Stimulated activated CD4-positive, alpha-beta T cell treated with anti-CD3 and anti-CD28 coated beads, Interleukin-12 subunit alpha, Interleukin-12 subunit beta, amount 100 ng/mL, for 48 hours (primary cell): ENCODE measurements around the gene MYLK.
"Not testable (repeated sequence)": the region's sequence is repeated elsewhere in the genome, so short reads cannot be mapped to it uniquely, and the experiment has no call there.

ENCODE experiments used
- DNase-seq, 3 donors: peaks; one replicate each; pipeline ENCODE4 v3.0.0-alpha.2; 2020; ENCODE audit warnings: low read depth in 2 of 3, low spot score in 1 of 3

MYLK gene

GRCh38 chr3:123629747-123630047 lies 254.4 kb downstream of the MYLK start:
- DNase-seq = no peak

- DNase-seq = no peak
Measured at GRCh38 chr3:123628996-123629746, 255.0 kb downstream of the MYLK start.

DNA sequence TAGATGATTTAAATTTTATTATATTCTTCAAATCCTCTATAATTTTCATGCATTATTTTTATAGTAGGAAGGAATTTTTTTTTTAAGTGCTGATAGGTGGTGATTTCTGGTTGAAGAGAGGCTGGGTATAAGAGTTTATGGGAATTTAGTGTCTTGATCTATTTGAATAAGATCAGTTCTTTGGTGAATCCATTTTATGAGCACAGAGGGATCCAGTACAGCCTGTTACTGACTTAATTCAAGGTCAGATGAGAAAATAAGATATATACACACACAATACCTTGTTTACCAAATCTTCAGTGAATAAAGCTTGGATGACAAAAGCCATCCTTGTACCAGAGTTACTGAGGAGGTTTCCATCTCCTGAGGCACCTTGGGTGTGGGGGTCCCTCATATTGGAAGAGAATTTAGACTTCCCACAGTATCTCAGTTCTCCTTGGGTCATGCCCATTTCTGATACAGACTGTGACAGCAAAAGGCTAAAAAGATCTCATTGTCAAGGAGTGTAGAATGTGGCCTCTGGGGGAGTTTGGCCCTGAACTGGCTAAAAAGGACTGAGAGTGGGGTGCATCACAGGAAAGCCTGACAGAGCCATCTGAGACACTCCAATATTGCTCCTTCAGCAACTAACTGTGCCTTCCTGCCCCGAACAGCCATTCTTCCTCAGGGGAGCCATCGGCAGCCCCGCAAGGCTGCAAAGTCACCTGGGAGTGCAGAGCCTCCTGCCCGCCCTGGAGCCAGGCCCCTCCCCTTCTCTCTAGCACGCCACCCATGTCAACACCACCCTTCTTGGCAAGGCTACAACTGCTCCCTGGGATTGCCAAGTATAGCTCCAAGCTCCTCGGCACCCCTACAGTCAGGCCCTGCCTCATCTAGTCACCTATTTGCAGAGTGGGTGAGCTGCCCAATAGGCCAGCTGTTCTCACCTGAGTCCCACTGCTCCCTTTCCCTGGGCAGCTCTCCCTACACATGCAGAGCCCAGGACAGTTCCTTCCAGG lies 256.2 kb downstream of the MYLK start:
- no peak for DNase-seq

DNA sequence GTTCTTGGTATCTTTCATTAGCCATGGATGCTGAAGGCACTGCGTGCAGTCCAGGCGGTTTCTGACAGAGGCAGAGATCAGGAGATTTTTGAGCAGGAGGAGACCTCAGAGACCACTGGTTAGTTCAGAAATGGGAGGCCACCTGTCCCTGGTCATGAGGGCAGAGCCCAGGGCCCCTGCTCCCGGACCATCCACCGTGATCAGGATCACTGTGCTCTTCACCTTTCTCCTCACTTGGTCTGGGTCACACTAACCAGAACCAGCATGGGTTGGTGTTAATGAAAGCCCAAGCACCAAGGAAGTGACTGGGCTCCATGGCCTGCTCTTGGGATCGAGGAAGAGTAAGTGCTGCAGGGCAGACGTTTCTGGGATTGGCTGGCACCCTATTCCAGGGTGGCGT lies 257.3 kb downstream of the MYLK start:
- DNase-seq = no peak

DNA sequence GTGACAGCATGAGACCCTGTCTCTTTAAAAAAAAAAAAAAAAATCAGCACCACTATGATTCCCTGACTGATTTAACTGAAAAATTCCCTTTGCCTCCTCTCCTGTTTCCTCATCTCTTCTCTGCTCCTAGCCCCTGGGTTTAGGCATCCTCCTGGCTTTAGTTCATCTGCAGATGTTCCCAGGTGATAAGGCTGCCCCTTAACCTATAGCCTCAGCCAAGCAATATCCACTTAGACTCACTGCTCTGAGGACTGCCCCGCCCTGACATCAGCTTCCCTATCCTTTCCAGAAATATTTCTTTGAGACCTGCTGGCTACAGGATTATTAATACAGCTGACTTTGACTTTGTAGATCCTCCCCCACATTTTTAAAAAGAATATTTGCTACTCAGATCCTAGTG lies 259.8 kb downstream of the MYLK start:
- no peak for DNase-seq

DNA sequence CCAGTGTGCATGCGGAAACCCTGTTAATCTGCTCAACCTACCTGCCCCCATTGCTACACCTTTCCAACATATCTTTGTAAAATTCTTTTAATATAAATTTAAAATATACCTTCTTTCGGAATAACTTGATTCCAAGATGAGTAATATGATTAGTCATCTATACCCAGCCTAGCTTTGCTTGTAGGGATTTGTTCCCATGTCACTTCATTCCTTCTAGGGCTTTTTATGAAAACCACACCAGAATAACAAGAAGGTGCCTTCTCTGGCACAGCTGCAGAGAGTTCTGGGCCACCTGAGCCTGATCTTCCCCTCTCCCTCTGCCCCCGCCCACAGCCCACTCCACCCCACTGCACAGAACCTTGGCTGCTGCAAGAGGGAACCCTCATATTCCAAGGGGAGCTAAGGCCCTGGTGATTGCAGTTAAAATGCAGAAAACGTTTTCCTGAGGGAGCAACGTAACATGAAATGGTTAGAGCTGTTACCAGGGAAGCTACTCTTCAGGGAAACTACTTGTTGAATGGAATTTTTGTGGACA lies 260.7 kb downstream of the MYLK start:
- no peak for DNase-seq

DNA sequence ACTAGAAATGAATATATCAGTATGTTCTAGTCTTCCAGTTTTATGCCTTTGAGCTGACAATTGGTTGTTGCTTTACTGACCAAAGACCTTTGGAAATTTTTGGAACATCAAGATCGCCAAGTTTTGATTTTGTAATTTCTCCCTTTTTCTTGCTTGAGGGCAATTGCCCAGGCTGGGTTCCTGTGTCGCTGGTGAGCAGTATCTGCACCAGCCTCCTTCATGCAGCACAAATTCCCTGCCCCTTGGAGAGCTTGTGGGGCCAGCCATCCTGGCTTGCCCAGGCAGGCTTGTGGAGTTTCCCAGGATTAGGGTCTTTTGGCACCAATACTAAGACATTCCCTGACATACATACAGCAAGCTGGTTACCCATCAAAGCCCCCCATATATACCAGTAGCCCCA lies 261.4 kb downstream of the MYLK start:
- DNase-seq = no peak

- DNase-seq = no peak
Measured at GRCh38 chr3:123621850-123622189, 262.3 kb downstream of the MYLK start.

GRCh38 chr3:123621186-123621849 lies 262.8 kb downstream of the MYLK start:
- DNase-seq = no peak

GRCh38 chr3:123620343-123620742 lies 263.8 kb downstream of the MYLK start:
- DNase-seq = no peak

- DNase-seq = no peak
Measured at GRCh38 chr3:123618768-123619484, 265.2 kb downstream of the MYLK start.

DNA sequence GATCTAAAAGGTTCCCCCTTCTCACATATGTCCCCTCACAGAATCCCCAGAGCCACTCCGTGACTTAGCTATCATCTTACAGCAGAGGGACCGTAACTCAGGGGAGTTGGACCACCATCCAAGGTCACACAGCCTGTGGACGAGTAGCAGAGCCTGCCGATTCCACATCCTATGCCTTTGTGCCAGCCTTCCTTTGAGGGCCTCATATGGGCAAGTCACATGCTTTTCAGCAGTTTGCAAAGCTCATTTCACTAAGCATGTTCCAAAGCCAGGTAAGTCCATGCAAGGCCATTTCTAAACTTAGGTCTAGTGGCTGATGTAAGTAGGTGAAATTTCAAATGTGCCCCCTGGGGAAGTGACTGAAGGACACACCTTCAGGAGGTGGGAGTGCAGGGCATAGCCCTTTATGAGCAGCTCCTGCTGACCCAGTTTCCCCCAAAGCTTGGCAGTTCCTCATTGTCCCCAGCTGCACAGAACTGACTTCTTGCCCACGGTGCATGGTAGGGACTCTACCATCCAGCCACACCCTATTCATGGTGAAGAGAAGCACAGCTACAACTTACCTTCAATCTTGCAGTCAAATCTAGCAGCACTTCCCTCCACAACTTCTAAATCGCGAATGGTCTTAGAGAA lies 265.9 kb downstream of the MYLK start:
- DNase-seq = no peak

DNA sequence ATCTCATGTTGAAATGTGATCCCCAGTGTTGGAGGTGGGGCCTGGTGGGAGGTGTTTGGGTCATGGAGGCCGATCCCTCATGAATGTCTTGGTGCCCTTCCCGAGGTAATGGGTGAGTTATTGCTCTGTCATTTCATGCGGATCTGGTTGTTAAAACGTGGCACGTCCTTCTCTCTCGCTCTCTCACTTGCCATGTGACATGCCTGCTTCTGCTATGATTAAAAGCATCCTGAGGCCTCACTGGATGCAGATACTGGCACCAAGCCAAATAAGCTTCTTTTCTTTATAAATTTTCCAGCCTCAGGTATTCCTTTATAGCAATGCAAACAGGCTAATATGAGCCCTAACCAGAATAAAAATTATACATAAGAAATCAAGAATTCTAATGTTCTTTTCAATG lies 267.5 kb downstream of the MYLK start:
- DNase-seq = no peak

DNA sequence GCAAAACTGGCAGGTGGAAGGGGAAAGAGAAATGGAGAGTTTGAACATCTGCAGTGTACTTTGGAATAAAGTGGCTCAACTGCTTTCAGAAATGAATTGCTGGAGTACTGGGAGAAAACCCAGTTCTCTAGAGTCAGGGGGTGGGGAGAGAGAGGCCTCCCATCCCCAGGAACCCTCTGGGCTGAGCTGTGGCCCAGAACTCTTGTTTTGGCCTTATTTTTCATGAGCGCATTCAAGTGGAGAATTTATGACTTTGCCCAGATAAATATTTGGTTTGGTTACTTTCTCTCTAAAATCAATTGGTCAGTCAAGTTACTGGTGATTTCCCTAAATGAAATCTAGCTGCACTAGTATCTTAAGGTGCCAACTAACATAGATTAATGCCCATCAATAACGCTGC lies 270.6 kb downstream of the MYLK start:
- no peak for DNase-seq

- DNase-seq = not testable (repeated sequence)
Measured at GRCh38 chr3:123611674-123612073, 272.5 kb downstream of the MYLK start.

- no peak for DNase-seq
Measured at GRCh38 chr3:123611082-123611481, 273.1 kb downstream of the MYLK start.

- DNase-seq = no peak
Measured at GRCh38 chr3:123610331-123610730, 273.8 kb downstream of the MYLK start.

DNA sequence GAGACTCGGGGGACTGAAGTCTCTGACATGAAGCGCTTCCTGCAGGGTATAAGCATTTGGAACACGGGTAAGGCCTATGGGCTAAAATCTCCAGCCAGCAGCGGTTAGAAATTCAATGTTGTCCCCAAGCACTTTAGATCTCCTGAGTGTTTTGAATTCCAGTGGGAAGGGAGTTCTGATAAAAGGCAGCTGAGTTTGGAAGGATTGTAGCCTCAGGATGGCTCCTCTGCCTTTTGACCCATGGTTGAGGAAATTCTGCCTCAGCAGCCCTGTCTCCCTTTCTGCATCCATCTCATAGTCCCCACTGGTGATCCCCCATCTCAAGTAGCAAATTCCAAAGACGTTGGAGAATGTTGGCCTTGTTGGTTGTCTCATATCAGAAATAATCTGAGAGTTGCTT lies 275.1 kb downstream of the MYLK start:
- DNase-seq = no peak

DNA sequence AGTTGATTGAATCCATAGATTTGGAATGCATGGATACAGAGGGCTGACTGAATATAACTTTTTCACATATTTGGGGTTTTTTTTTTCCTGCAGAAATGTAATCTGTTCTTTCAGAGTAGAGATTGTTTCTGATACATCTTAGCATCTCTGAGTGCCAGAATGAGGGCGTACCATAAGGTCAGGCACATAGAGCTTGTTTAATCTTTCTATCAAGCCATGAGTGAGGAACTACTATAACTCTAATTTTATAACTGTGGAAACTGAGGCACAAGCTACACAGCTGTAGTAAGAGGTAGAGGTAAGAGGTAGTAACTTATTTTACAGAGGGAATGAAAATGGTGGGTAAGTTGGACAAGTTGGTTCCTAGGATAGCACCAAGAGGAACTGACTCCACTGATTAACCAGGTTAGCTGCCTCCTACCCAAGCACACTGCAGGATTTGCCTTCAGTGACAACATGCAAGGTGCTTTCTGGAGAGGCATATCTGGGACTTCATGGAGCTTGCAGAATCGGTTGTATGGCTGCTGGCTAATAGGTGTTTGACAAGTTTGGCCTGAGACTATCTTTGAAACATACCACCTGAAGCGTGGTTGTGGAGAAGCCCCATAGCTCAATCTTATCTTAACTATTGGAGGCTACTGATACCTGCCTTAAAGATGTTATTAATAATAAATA lies 275.7 kb downstream of the MYLK start:
- DNase-seq = no peak

GRCh38 chr3:123606527-123606926 lies 277.6 kb downstream of the MYLK start:
- DNase-seq = no peak
